NCI-H146 (cell line): Measurements from ENCODE around the gene ZSCAN12.
"Not testable (repeated sequence)": the region's sequence is repeated elsewhere in the genome, so short reads cannot be mapped to it uniquely, and the experiment has no call there.

Source experiments
- DNase-seq: peaks from one replicate; lab custom pipeline; 2025; lab: John Stamatoyannopoulos, UW

The ZSCAN12 gene

GRCh38 chr6:28393912-28394662, 5.5 kb downstream of the ZSCAN12 start:
- DNase-seq, result no peak

GRCh38 chr6:28390688-28391087, 8.9 kb downstream of the ZSCAN12 start:
- no peak for DNase-seq

GRCh38 chr6:28384143-28384533, 15.4 kb downstream of the ZSCAN12 start:
- no peak for DNase-seq

- peak; percentile 90 for DNase-seq
Observed at GRCh38 chr6:28383235-28384142, 16.1 kb downstream of the ZSCAN12 start.

GRCh38 chr6:28380381-28380780, 19.2 kb downstream of the ZSCAN12 start:
- no peak for DNase-seq

- no peak for DNase-seq
Observed at GRCh38 chr6:28378644-28379043, 20.9 kb downstream of the ZSCAN12 start.

GRCh38 chr6:28377879-28378278, 21.7 kb downstream of the ZSCAN12 start:
- DNase-seq, result no peak

- DNase-seq, result no peak
Observed at GRCh38 chr6:28373925-28374324, 25.6 kb downstream of the ZSCAN12 start.

- no peak for DNase-seq
Observed at GRCh38 chr6:28371706-28372451, 27.7 kb downstream of the ZSCAN12 start.

GRCh38 chr6:28371280-28371679, 28.3 kb downstream of the ZSCAN12 start:
- no peak for DNase-seq

- DNase-seq, result no peak
Observed at GRCh38 chr6:28370440-28370839, 29.1 kb downstream of the ZSCAN12 start.

GRCh38 chr6:28369463-28369862, 30.1 kb downstream of the ZSCAN12 start:
- DNase-seq, result no peak

- no peak for DNase-seq
Observed at GRCh38 chr6:28368522-28368921, 31.0 kb downstream of the ZSCAN12 start.

- not testable (repeated sequence) for DNase-seq
Observed at GRCh38 chr6:28365590-28365989, 34.0 kb downstream of the ZSCAN12 start.

- DNase-seq, result no peak
Observed at GRCh38 chr6:28360961-28361360, 38.6 kb downstream of the ZSCAN12 start.

- not testable (repeated sequence) for DNase-seq
Observed at GRCh38 chr6:28359562-28359961, 40.0 kb downstream of the ZSCAN12 start.

- DNase-seq, result no peak
Observed at GRCh38 chr6:28357036-28357435, 42.5 kb downstream of the ZSCAN12 start.

GRCh38 chr6:28356666-28357020, 42.9 kb downstream of the ZSCAN12 start:
- no peak for DNase-seq

GRCh38 chr6:28355743-28356665, 43.5 kb downstream of the ZSCAN12 start:
- peak; percentile 87 for DNase-seq

GRCh38 chr6:28354688-28355554, 44.6 kb downstream of the ZSCAN12 start:
- no peak for DNase-seq
